ENCODE results near the gene MPDU1. TPM values are rescaled to one million over a fixed set of nuclear protein-coding genes. Genes with fewer than 3 reads are reported as not detected.

Gene MPDU1
- total RNA-seq, 2 experiments from 2014 or later = 51.7 to 77.0 TPM

GRCh38 chr17:7631398-7632380, 48.0 kb downstream of the MPDU1 start:
- no peak overlapping the region for H3K27ac Mint-ChIP-seq

GRCh38 chr17:7632492-7632894, 48.8 kb downstream of the MPDU1 start:
- peak; percentile 59 for DNase-seq
- ChIA-PET CTCF (interaction anchor here (0.6 to 4.9 kb wide), 15 partner anchors 10 to 407 kb away, joined by 3 to 20 read pairs (median 5); partner anchors contain the start of genes ATP1B2, TP53 and WRAP53), POLR2A (interaction anchor here (0.6 kb wide), 2 partner anchors 9 to 49 kb away, joined by 3 to 7 read pairs; no protein-coding TSS in a partner anchor)
- Mint-ChIP-seq H3K9me3 (ENCODE audit: low read depth) (no peaks in the 10 kb centered on the region), H3K4me3 (no peak overlapping the region), H3K36me3 (ENCODE audit: low read depth) (no peaks in the 10 kb centered on the region), H3K27ac (no peak overlapping the region), H3K4me1 (peaks cover 2% of the 10 kb centered on the region), H3K27me3 (no peaks in the 10 kb centered on the region)
- peak; percentile 46 for ATAC-seq
- intact Hi-C loops (cut with DNase I, micrococcal nuclease) = loop anchor here (1.0 to 5.0 kb wide), 3 partner anchors 40 to 86 kb away; partner anchors contain the start of gene WRAP53 (in 2 of the 2)

More at GRCh38 chr17:7631398-7632380, 48.0 kb downstream of the MPDU1 start:
- ChIA-PET CTCF (interaction anchor here (0.7 to 4.9 kb wide), 12 partner anchors 11 to 116 kb away, joined by 3 to 20 read pairs (median 6); partner anchors contain the start of genes ATP1B2, TP53 and WRAP53), POLR2A (interaction anchor here (0.6 kb wide), 1 partner anchor 10 kb away, joined by 3 read pairs; no protein-coding TSS in a partner anchor)
- intact Hi-C loops (cut with DNase I, micrococcal nuclease) = loop anchor here (1.0 to 5.0 kb wide), 3 partner anchors 41 to 87 kb away; partner anchors contain the start of gene WRAP53 (in 2 of the 2)
- DNase-seq (no peak), ATAC-seq (no peak)
- Mint-ChIP-seq H3K4me1 (peaks cover 5% of the 10 kb centered on the region), H3K36me3 (ENCODE audit: low read depth) (no peaks in the 10 kb centered on the region), H3K4me3 (no peak overlapping the region), H3K9me3 (ENCODE audit: low read depth) (no peaks in the 10 kb centered on the region), H3K27me3 (no peaks in the 10 kb centered on the region)

DNA sequence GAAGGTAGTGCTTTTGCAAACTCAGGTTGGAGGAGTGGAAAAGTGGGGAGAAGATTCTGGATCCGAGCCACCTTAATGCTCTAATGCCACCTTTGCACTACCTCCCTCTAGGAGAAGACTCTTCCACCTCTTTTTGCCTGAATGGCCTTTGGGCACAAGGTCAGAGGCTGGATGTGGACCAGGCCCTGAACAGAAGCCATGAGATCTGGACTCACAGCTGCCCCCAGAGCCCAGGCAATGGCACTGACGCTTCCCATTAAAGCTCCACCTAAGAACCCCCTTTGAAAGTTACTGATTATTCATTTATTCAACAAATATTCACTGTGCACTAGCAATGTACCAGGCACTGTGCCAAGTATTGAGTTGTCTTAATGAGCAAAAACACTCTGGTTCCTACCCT, 49.4 kb downstream of the MPDU1 start:
- ChIA-PET CTCF (interaction anchor here (0.7 to 4.9 kb wide), 12 partner anchors 9 to 407 kb away, joined by 3 to 20 read pairs (median 5); partner anchors contain the start of genes ATP1B2, TP53 and WRAP53), POLR2A (interaction anchor here (0.6 kb wide), 1 partner anchor 49 kb away, joined by 7 read pairs; no protein-coding TSS in a partner anchor)
- intact Hi-C loops (cut with DNase I, micrococcal nuclease) = loop anchor here in 1 of 2 experiments (5.0 kb wide), 1 partner anchor 39 kb away; no protein-coding TSS in a partner anchor
- H3K27me3 Mint-ChIP-seq = no peaks in the 10 kb centered on the region
- ATAC-seq = no peak
- H3K9me3 Mint-ChIP-seq (ENCODE audit: low read depth) = no peaks in the 10 kb centered on the region
- no peak overlapping the region for H3K27ac Mint-ChIP-seq
- H3K4me3 Mint-ChIP-seq = no peak overlapping the region
- H3K36me3 Mint-ChIP-seq (ENCODE audit: low read depth) = no peaks in the 10 kb centered on the region
- H3K4me1 Mint-ChIP-seq = no peaks in the 10 kb centered on the region
- DNase-seq = no peak

GRCh38 chr17:7634384-7634783, 50.7 kb downstream of the MPDU1 start:
- peak; percentile 37 for ATAC-seq
- Mint-ChIP-seq H3K36me3 (ENCODE audit: low read depth) (no peaks in the 10 kb centered on the region), H3K4me3 (no peak overlapping the region), H3K4me1 (no peaks in the 10 kb centered on the region), H3K9me3 (ENCODE audit: low read depth) (no peaks in the 10 kb centered on the region), H3K27me3 (no peaks in the 10 kb centered on the region), H3K27ac (no peak overlapping the region)
- peak; percentile 60 for DNase-seq
- CTCF ChIA-PET = interaction anchor here (0.5 to 4.9 kb wide), 4 partner anchors 8 to 206 kb away, joined by 3 to 20 read pairs (median 4); partner anchors contain the start of gene ATP1B2
- POLR2A ChIA-PET = no interaction called here
- intact Hi-C loops (cut with DNase I, micrococcal nuclease) = loop anchor here in 1 of 2 experiments (5.0 kb wide), 1 partner anchor 38 kb away; no protein-coding TSS in a partner anchor

- Mint-ChIP-seq H3K4me3 (no peak overlapping the region), H3K4me1 (no peaks in the 10 kb centered on the region), H3K36me3 (ENCODE audit: low read depth) (no peaks in the 10 kb centered on the region), H3K27ac (no peak overlapping the region), H3K27me3 (no peaks in the 10 kb centered on the region), H3K9me3 (ENCODE audit: low read depth) (no peaks in the 10 kb centered on the region)
- DNase-seq (no peak), ATAC-seq (no peak)
- intact Hi-C loops (cut with DNase I, micrococcal nuclease) = no loop called here
- POLR2A ChIA-PET = no interaction called here
- CTCF ChIA-PET = interaction anchor here (1.1 kb wide), 1 partner anchor 8 kb away, joined by 5 read pairs; the partner anchor contains the start of gene SAT2
Observed at GRCh38 chr17:7636163-7636562, 52.5 kb downstream of the MPDU1 start.

Other genes starting within 250 kb of the MPDU1 start
- gene ACAP1, start 247.3 kb upstream of the MPDU1 start, total RNA-seq = 100 to 1,000 TPM; 343 to 375 TPM
- 1 to 10 TPM; 5.0 to 6.1 TPM for gene KCTD11, start 231.7 kb upstream of the MPDU1 start, total RNA-seq
- gene TMEM95, start 228.7 kb upstream of the MPDU1 start, total RNA-seq = under 1 TPM in 1 of 2 experiments, not detected in 1; 0.16 TPM
- 1 to 10 TPM; 4.8 to 6.9 TPM for gene TNK1, start 202.8 kb upstream of the MPDU1 start, total RNA-seq
- gene PLSCR3, start 189.3 kb upstream of the MPDU1 start, total RNA-seq = 10 to 100 TPM; 69.3 to 78.9 TPM
- gene TMEM256, start 179.8 kb upstream of the MPDU1 start, total RNA-seq = 10 to 100 TPM; 55.8 to 58.1 TPM
- 1 to 10 TPM; 7.0 to 7.1 TPM for gene NLGN2, start 176.0 kb upstream of the MPDU1 start, total RNA-seq
- not detected for gene SPEM1, start 163.5 kb upstream of the MPDU1 start, total RNA-seq
- gene SPEM2, start 158.2 kb upstream of the MPDU1 start, total RNA-seq = not detected
- gene SPEM3, start 155.0 kb upstream of the MPDU1 start, total RNA-seq = not detected
- 10 to 100 TPM in 1 of 2 experiments, 1 to 10 TPM in 1; 8.7 to 10.7 TPM for gene TMEM102, start 148.4 kb upstream of the MPDU1 start, total RNA-seq
- gene FGF11, start 144.3 kb upstream of the MPDU1 start, total RNA-seq = 10 to 100 TPM in 1 of 2 experiments, 1 to 10 TPM in 1; 6.9 to 10.6 TPM
- gene CHRNB1, start 138.8 kb upstream of the MPDU1 start, total RNA-seq = 1 to 10 TPM; 7.8 to 8.7 TPM
- gene ZBTB4, start 104.2 kb upstream of the MPDU1 start, total RNA-seq = 10 to 100 TPM; 17.5 to 20.9 TPM
- gene SLC35G6, start 102.4 kb upstream of the MPDU1 start, total RNA-seq = not detected
- 100 to 1,000 TPM; 193 to 203 TPM for gene POLR2A, start 99.5 kb upstream of the MPDU1 start, total RNA-seq
- gene TNFSF12, start 34.8 kb upstream of the MPDU1 start, total RNA-seq = 10 to 100 TPM; 10.9 to 13.7 TPM
- gene TNFSF13, start 25.1 kb upstream of the MPDU1 start, total RNA-seq = 1 to 10 TPM; 1.8 to 2.5 TPM
- 10 to 100 TPM; 59.0 to 78.9 TPM for gene SENP3, start 21.9 kb upstream of the MPDU1 start, total RNA-seq
- gene CD68, start 4.2 kb upstream of the MPDU1 start, total RNA-seq = 10 to 100 TPM in 1 of 2 experiments, 1 to 10 TPM in 1; 9.2 to 13.7 TPM
- under 1 TPM in 1 of 2 experiments, not detected in 1; 0.16 TPM for gene SOX15, start 6.2 kb downstream of the MPDU1 start, total RNA-seq
- 10 to 100 TPM; 35.6 to 50.2 TPM for gene FXR2, start 31.0 kb downstream of the MPDU1 start, total RNA-seq
- 10 to 100 TPM; 15.9 to 22.2 TPM for gene SAT2, start 44.0 kb downstream of the MPDU1 start, total RNA-seq
- under 1 TPM; 0.25 to 0.30 TPM for gene SHBG, start 46.3 kb downstream of the MPDU1 start, total RNA-seq
- under 1 TPM; 0.32 to 0.33 TPM for gene ATP1B2, start 67.1 kb downstream of the MPDU1 start, total RNA-seq
- gene TP53, start 103.6 kb downstream of the MPDU1 start, total RNA-seq = 100 to 1,000 TPM; 127 to 165 TPM
- gene WRAP53, start 104.6 kb downstream of the MPDU1 start, total RNA-seq = 10 to 100 TPM; 23.5 to 27.1 TPM
- gene EFNB3, start 121.3 kb downstream of the MPDU1 start, total RNA-seq = not detected
- gene DNAH2, start 133.9 kb downstream of the MPDU1 start, total RNA-seq = not detected